DND-41 (cell line): ENCODE measurements around the gene GATA5.

Experiments
- CTCF ChIP-seq: IDR thresholded peaks from 2 replicates; pipeline ENCODE4 v1.5.1; 2012; ENCODE audit warnings: borderline replicate concordance, low read length, moderate library complexity, mild to moderate bottlenecking; ENCODE audit not compliant: poor library complexity, severe bottlenecking; ENCODE audit errors: extremely low read depth
- EZH2 ChIP-seq: IDR thresholded peaks from 3 replicates; pipeline ENCODE4 v1.6.1; 2012; ENCODE audit warnings: borderline replicate concordance, low read depth, mild to moderate bottlenecking, moderate library complexity, low read length, inconsistent platforms; ENCODE audit not compliant: severe bottlenecking

DNA sequence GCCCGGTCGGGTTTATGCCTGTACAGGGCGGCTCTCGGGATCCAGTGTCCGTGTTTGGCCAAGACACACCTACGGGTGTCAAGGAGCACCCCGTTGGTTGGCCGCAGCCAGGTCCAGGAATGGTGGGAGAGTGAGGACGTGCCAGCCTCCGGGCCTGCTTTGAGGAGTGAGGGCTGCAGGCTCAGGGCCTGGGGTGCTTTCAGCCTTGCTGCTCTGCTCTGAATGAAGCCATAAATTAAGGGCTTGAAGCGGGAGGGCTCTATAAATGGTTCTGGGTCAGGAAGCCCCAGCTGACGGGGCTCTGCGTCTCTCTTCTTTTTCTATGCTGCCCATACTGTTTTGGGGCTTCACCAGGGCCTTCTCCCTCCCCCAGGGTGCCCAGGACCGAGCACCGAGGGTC is 15.1 kb downstream of the GATA5 start:
- TF ChIP-seq EZH2, result no peak
- TF ChIP-seq CTCF, result no peak
